Neutrophil (primary cell): ENCODE measurements around the gene SPRR3.

ENCODE experiments used
- H3K27ac ChIP-seq: fragments of 200-600 bp; sonication (generic); 2 replicates; pipeline ENCODE4 v1.5.1; 2016; ENCODE audit warnings: mild to moderate bottlenecking, moderate library complexity
- H3K27me3 ChIP-seq: fragments of 200-600 bp; sonication (generic); 2 replicates; pipeline ENCODE4 v1.6.0; 2016; ENCODE audit warnings: mild to moderate bottlenecking
- H3K36me3 ChIP-seq: fragments of 200-600 bp; sonication (generic); 2 replicates; pipeline ENCODE4 v1.5.1; 2017
- H3K4me1 ChIP-seq, 2 experiments: fragments of 200-600 bp in 1 of 2; sonication (generic) in 1 of 2; 1 replicate in 1 of 2; 2 replicates in 1 of 2; pipeline versions ENCODE4 v1.5.1 to v1.6.1; 2013 to 2016; ENCODE audit warnings: low read depth in 1 of 2, low read length in 1 of 2, mild to moderate bottlenecking in 1 of 2, moderate library complexity in 1 of 2; ENCODE audit not compliant: control insufficient read depth in 1 of 2, insufficient read depth in 1 of 2
- H3K4me3 ChIP-seq, 2 experiments: fragments of 200-600 bp in 1 of 2; sonication (generic) in 1 of 2; 1 replicate in 1 of 2; 2 replicates in 1 of 2; pipeline ENCODE4 v1.5.1; 2013 to 2016; ENCODE audit warnings: low read depth in 1 of 2, low read length in 1 of 2, mild to moderate bottlenecking in 1 of 2, moderate library complexity in 1 of 2
- H3K9me3 ChIP-seq: fragments of 200-600 bp; sonication (generic); 2 replicates; pipeline ENCODE4 v1.5.1; 2016
- CTCF ChIP-seq: fragments of 200-600 bp; sonication (generic); IDR thresholded peaks from 2 replicates; pipeline ENCODE4 v1.5.1; 2016; ENCODE audit warnings: antibody characterized with exemption

The SPRR3 gene

GRCh38 chr1:152982076-152982475 is 19.5 kb upstream of the SPRR3 start:
- H3K27ac ChIP-seq = no peak overlapping the region
- TF ChIP-seq CTCF = no peak
- no peak overlapping the region for H3K4me3 ChIP-seq
- no peaks in the 10 kb centered on the region for H3K4me1 ChIP-seq
- H3K27me3 ChIP-seq = peaks cover 33% of the 10 kb centered on the region
- H3K9me3 ChIP-seq = no peaks in the 10 kb centered on the region
- no peaks in the 10 kb centered on the region for H3K36me3 ChIP-seq

- H3K4me1 ChIP-seq = no peaks in the 10 kb centered on the region
- no peak overlapping the region for H3K27ac ChIP-seq
- H3K27me3 ChIP-seq = peaks cover 27% of the 10 kb centered on the region
- H3K9me3 ChIP-seq = no peaks in the 10 kb centered on the region
- no peak for TF ChIP-seq CTCF
- H3K36me3 ChIP-seq = no peaks in the 10 kb centered on the region
- H3K4me3 ChIP-seq = no peak overlapping the region
Measured at GRCh38 chr1:152983234-152983633, 18.3 kb upstream of the SPRR3 start.

DNA sequence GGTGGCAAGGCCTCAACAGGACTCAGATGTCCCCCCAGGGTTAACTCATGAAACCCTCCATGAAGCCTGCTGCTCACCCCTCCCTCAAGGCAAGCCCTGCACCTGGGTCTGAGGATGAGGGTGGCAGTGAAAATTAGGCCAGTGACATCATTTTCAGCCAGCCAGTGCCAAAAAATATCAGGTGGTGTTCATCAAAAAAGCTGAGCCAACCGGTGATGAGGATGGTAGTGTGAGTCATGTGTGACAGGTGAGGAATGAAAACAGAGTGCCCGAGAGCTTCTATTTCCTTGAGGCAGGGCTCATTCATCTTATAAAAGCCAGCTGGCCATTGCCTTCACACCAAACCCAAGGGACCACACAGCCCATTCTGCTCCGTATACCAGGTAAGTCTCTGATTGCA is 17.8 kb upstream of the SPRR3 start, which contains the start of gene SPRR1A:
SPRR1A (plus strand) TSS at position 339 of the 400 bp plus-strand sequence. CDS start 1,150 bp downstream, outside the sequence.
- H3K4me3 ChIP-seq = no peak within 1 kb of the TSS
- peaks cover 22% of the 10 kb centered on the region for H3K27me3 ChIP-seq
- no peaks in the 10 kb centered on the region for H3K9me3 ChIP-seq
- no peaks in the 10 kb centered on the region for H3K36me3 ChIP-seq
- no peak within 1 kb of the TSS for H3K27ac ChIP-seq
- H3K4me1 ChIP-seq = no peaks in the 10 kb centered on the region
- no peak for TF ChIP-seq CTCF

DNA sequence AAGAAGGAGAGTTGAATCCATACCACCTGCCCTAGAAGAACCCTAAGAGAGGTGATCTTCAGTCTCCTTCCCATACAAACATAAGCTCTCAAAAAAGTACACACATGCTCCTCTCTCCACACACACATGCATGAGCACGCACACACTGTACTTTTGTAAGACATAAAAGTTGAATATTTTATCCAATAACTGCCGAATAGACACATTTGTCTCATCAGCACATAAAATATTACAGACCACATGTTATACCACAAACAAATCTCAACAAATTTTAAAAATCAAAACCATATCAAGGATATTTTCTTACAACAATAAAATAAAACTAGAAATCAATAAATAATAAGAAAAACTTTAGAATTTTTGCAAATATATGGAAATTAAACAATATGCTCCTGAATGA is 15.0 kb upstream of the SPRR3 start:
- no peaks in the 10 kb centered on the region for H3K36me3 ChIP-seq
- H3K4me1 ChIP-seq = no peaks in the 10 kb centered on the region
- H3K4me3 ChIP-seq = no peak overlapping the region
- H3K9me3 ChIP-seq = no peaks in the 10 kb centered on the region
- H3K27ac ChIP-seq = no peak overlapping the region
- TF ChIP-seq CTCF = no peak
- peaks cover 20% of the 10 kb centered on the region for H3K27me3 ChIP-seq

- Histone ChIP-seq H3K36me3 (no peaks in the 10 kb centered on the region), H3K27ac (no peak overlapping the region), H3K27me3 (peaks cover 33% of the 10 kb centered on the region), H3K4me1 (no peaks in the 10 kb centered on the region), H3K9me3 (no peaks in the 10 kb centered on the region), H3K4me3 (no peak overlapping the region)
- no peak for TF ChIP-seq CTCF
Measured at GRCh38 chr1:152993186-152993585, 8.4 kb upstream of the SPRR3 start.

DNA sequence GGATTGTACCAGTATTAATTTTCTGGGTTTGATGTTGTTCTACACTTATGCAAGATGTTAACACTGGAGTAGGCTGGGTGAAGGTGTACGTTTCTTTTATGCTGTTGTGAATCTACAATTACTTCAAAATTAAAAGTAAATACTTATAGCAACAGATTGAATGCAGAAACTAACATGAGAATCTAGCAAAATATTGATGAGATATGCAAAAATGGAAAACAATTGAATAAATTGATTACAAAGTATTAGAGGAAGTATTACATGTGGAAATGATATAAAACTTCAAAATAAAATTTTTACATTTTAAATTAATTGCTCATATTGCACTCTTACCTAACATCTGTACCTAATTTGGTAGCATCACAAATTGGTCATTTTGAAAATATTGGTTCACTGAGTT is 5.7 kb upstream of the SPRR3 start:
- Histone ChIP-seq H3K4me1 (no peaks in the 10 kb centered on the region), H3K4me3 (no peak overlapping the region), H3K27ac (no peak overlapping the region), H3K27me3 (peaks cover 21% of the 10 kb centered on the region), H3K36me3 (no peaks in the 10 kb centered on the region), H3K9me3 (no peaks in the 10 kb centered on the region)
- no peak for TF ChIP-seq CTCF
